Prostate gland (tissue), 2 donors: ENCODE results near the gene UQCC3.

Experiments
- CTCF ChIP-seq, 4 experiments: fragments of 200-600 bp in 2 of 4; fragments of 450-650 bp in 2 of 4; sonication (generic) in 2 of 4; IDR thresholded peaks; 1 replicate in 3 of 4; 2 replicates in 1 of 4; pipeline ENCODE4 v1.5.1; 2016 to 2019; ENCODE audit warnings: antibody characterized with exemption in 4 of 4, mild to moderate bottlenecking in 2 of 4, moderate library complexity in 2 of 4
- POLR2A ChIP-seq: fragments of 450-650 bp; IDR thresholded peaks from one replicate; pipeline ENCODE4 v1.6.1; 2016; ENCODE audit warnings: antibody characterized with exemption, mild to moderate bottlenecking
- POLR2AphosphoS5 ChIP-seq: sonication (generic); formaldehyde crosslinking; IDR thresholded peaks from one replicate; pipeline ENCODE4 v1.6.1; 2017; ENCODE audit warnings: antibody characterized with exemption

GRCh38 chr11:62710001-62710345 lies 38.5 kb downstream of the UQCC3 start:
- TF ChIP-seq POLR2A (no peak), CTCF (IDR thresholded peaks at IDR 0.05) (no peak), POLR2AphosphoS5 (no peak)
